RPMI7951 (cell line): ENCODE measurements around the gene TMOD3. TPM values are rescaled to one million over a fixed set of nuclear protein-coding genes. Genes with fewer than 3 reads are reported as not detected.
"Not testable (repeated sequence)": the region's sequence is repeated elsewhere in the genome, so short reads cannot be mapped to it uniquely, and the experiment has no call there.

Source experiments
- DNase-seq: peaks from one replicate; pipeline ENCODE4 v3.0.0-alpha.2; 2012; ENCODE audit warnings: low read depth
- total RNA-seq: library from RNA; depleted of rRNA; stranded (reverse); fragments of >200 nt; shearing (Covaris generic); gene quantifications from 2 replicates; pipeline ENCODE4 v1.2.3, GENCODE V29; 2014

TMOD3 gene
- total RNA-seq, 1 experiment from 2014 or later, result 63.9 TPM

DNA sequence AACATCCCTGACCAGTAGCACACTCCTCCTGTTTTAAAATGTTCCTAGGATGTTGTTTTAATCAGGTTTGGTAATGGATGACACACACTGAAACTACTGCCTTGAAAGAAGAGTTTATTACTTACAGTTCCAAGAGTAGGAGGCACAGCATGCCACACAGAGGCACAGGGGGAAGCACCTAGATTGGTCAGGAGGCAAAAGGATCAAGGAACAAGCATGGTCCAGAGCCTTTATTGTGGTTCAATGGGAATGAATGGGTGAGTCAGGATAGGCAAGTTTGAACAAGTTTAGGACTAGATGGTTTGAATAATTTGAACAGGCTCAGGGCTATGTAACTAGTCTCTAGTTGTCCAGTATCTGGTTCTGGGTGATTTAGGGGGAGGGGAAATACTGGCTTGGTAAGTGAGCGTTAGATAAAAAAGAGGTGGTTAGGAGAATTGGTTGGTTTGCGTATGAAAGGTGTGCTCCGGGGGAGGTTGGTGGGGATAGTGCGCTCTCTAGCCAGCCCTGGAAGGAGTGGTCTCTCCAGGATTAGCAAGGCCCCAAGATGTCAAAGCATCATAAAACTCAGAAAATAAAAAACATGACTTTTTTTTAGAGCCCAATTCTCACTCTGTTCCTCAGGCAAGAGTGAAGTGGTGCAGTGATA lies 35.1 kb downstream of the TMOD3 start:
- peak; percentile 17 for DNase-seq

DNA sequence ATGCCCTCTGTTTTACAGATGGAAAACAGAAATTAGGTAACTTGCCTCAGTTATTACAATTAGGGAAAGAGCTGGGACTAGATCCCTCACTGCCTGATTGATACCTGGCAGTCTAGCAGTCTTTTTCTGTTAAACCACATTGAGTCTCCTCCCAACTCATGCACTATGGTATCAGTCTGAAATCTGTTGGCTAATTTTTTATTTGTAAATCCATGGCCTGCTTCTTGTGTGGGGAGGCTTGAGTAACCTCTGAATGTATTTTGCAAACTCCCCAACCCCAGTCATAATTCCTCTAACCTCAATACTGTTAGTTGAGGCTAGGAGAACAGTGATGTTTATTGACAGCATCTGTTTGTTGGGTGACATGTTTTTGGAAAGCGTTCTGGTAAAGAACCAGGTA lies 35.9 kb downstream of the TMOD3 start:
- DNase-seq, result no peak

DNA sequence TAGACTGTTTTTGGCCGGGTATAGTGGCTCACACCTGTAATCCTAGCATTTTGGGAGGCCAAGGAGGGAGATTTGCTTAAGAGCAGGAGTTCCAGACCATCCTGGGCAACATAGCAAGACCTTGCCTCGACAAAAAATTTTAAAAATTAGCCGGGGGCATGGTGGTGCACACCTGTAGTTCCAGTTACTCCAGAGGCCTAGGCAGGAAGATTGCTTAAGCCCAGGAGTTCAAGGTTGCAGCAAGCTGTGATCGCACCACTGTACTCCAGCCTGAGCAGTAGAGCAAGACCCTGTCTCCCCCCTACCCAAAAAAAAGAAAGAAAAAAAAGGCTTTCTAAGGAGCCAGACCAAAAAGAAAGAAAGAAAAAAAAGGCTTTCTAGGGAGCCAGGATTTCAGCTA lies 36.7 kb downstream of the TMOD3 start:
- DNase-seq, result no peak

DNA sequence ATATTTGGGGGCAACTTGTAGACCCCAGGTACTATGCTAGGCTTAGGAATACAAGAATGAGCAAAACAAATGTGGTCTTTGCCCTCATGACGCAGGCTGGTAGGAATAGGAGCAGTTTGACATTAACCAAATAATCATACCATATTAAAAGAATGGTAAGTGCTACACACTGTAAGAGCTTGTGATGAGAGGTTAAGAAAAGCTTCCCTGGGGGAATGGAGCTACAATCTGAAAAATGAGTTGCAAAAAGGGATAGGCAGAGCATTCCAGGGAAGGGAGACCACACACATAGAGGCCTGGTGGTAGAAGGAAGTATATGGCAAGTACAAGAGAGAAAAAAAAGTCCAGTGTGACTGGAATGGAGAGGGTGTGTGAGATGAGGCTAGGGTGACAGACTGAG lies 37.3 kb downstream of the TMOD3 start:
- DNase-seq, result peak; percentile 53

DNA sequence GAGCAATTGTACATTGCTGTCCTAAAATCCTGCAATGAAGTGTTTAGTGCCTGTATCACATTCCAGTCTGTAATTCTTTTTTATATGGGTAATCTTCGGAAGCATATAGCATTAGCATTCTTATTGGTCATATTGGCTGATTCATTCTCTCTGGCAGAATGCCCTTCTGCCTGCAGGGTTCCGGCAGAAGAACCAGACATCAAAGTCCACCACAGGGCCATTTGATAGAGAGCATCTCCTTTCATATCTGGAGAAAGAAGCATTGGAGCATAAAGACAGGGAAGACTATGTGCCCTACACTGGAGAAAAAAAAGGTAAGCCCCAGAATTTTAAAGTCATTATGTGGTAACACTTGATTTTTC lies 39.6 kb downstream of the TMOD3 start:
- DNase-seq, result peak; percentile 98

DNA sequence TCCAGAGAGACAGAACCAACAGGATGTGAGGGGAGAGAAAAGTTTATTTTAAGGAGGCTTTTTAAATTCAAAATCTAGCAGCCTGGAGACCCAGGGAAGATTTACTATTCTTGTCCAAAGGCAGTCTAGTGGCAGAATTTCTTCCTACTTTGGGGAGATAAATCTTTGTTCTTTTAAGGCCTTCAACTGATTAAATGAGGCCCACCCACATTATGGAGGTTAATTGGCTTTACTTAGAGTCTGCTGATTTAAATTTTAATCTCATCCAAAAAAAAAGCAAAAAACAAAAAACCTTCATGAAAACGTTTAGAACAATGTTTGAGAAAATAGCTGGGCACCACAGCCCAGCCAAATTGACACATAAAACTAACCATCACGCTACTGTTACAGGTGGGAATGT lies 41.3 kb downstream of the TMOD3 start:
- DNase-seq, result no peak

DNA sequence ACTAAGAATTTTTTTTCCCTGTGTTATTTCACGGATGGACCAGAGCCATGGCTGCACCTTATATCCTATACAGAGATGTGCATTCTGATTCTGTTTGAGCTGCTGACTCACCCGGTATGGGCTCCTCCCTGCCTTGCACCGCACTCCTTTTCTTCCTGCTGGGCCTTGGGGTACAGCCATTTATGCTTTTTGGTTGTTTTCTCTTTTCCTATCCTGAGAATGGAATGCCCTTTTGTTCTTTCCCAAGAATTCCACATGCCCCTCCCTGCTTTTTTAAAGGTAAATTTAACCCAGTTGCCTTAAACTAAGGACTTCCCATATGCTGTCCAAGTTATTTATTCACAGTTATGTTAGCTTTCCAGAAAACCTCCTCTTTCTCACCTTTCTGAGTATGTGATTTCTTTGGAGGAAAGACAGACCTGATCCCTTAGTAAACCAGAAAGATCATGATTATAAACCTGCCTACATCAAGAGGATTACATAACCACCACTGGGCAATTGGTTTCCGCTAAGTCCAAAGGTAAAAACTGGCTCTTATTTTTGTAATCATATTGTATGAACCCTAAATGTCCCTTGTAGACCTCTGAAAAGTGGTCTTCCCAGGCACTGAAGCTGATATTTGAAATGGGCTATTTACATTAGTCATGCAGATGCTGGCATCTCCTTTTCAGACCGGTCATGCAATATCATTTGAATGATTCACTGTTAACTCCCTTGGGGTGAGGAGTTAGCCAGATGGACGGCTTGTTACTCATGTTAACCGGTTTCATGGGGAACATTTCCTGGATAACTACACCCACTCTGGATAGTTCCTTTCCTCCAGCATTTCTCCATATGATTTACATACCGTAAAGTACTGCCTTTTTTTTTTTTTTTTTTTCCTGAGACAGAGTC lies 45.5 kb downstream of the TMOD3 start:
- DNase-seq, result peak; percentile 98

DNA sequence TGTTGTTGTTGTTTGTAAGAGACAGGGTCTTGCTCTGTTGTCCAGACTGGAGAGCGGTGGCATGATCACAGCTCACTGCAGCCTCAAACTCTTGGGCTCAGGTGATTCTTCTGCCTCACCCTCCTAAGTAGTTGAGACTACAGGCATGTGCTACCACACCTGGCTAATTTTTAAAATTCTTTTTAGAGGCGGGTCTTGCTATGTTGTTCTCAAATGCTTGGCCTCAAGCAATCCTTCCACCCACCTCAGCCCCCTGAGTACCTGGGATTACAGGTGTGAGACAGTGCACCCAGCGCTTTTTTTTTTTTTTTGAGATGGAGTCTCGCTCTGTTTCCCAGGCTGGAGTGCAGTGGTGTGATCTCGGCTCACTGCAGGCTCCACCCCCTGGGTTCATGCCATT lies 46.7 kb downstream of the TMOD3 start:
- DNase-seq, result no peak

DNA sequence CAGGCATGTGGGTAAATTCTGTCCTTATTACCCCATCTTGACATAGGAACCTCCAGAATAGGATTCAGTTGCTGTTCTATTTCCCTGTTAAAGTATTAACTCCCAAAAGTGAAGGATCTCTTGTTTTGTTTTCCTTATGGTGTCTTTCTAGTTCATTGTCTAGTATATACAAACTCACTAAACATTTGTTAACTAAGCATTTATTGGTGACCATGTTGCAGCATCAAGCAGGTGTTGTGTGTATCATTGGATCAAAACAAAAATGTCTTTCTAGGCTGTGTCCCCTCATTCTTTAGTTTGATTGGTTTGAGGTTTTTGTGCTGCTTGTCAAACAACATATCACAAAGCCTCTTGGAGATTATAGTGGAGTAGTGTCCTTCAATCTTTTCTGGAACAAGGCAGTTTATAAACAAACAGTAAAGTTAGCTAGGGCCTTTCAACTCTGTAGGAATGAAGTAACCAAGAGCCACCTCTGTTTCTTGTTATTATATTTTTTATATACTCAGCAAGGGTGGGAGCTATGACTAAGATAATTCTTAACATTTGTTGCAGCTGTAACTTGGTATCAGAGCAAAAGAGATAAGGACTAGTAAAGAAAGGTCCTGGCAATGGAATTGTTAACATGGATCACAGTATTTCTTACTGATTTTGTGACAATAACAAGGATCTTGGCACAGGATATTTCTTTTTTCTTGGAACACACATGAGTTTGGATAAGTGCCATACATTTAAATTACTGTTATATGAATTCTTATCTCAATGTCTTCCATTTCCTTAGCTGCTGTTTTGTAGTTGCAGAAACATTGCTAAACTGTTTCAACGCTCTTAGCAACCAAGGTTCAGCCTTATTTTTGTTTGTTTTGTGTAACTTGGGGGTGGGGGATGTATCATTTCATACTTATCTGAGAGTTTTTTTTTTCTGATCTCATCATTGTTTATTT lies 49.3 kb downstream of the TMOD3 start:
- DNase-seq, result peak; percentile 49

DNA sequence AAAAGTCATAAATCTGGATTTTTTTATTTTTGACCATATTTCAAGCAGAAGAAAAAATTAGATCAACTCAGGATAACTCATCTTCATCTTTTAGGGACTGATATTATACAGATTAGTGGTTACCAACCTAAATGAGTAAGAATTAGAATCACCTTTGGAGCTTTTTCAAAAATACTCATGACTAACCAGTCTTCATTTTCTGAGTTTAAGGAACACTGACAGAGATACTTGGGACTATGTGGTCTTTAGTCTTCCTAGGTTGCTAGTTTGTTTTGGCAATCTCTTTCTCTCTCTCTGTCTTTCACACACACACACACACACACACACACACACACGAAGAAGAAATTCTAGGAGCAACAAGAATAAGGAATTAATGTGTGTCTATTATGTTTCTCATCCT lies 50.1 kb downstream of the TMOD3 start:
- peak; percentile 61 for DNase-seq

DNA sequence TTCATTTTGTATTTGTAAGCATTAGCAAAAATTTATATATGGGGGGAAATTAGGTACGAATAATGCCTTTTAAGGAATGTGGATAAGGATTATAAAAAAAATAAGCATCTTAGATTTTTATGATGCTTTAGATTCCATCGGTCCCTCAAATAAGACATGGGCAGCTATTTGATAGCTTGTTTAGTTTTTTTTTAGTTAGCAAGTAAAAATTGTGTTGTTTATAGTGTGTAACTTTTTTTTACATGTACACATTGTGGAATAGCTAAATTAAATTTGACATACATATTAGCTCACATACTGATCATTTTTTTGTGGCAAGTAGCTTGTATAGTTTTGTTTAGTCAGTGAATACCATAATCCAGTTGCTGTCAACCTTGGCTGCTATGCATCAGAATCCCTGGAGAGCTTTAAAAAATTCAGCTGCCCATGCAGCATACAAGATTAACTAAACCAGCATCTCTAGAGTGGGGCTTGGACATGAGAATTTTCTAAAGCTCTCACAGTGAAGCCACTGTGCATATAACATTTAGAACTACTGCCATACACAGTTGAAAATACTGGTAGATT lies 53.9 kb downstream of the TMOD3 start:
- DNase-seq, result no peak

DNA sequence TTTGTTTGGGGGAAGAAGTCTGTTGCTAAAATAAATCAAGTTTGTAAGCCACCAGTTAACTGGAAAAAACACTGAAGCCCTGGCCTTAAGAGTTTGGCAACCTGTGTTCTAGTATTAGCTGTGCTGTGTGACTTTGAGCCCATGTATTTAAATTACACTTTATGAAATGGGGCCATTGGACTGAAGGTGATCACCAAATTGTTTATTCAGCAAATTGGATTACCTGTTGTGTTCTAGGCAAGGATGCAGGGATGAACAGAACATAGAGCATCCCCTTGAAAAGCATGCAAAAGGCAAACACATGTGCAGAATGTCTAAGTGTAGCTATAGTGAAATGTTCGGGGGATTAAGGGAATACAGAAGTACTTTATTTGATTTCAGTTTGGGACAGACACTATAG lies 54.6 kb downstream of the TMOD3 start:
- DNase-seq, result no peak

DNA sequence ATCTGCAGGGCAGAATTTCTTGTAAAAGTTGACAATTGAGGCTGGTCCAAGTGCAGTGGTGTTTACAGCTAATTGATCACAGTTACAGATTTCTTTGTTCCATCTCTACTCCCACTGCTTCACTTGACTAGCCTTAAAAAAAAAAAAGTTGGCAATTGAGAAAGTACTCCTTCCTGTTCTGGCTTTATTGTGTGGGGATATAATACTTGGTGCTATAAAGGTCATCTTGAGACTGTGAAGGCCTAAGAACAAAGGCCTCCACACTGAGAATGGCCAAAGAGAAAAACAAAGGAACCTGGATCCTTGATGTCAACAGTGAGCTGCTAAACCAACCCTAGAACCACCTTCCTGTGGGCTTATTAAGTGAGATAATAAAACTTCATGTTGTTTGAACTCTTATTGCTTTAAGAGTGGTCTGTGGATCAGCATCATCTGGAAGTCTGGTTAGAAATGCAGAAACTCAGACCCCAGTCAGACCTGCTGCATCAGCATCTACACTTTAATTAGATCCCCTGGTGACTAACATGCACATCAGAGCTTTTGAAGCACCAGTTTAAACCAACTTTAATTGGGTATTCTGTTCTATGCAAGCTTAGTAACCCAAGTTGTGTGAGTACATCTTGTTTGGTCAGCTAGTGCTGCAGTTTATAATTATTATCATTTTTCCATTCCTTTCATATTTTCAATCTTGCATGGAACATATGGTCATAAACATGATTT lies 55.2 kb downstream of the TMOD3 start:
- DNase-seq, result peak; percentile 38

DNA sequence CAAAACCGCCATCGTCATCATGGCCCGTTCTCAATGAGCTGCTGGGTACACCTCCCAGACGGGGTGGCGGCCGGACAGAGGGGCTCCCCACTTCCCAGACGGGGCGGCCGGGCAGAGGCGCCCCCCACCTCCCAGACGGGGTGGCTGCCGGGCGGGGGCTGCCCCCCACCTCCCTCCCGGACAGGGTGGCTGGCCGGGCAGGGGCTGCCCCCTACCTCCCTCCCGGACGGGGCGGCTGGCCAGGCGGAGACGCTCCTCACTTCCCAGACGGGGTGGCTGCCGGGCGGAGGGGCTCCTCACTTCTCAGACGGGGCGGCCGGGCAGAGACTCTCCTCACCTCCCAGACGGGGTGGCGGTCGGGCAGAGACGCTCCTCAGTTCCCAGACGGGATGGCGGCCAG lies 56.3 kb downstream of the TMOD3 start:
- DNase-seq, result not testable (repeated sequence)

DNA sequence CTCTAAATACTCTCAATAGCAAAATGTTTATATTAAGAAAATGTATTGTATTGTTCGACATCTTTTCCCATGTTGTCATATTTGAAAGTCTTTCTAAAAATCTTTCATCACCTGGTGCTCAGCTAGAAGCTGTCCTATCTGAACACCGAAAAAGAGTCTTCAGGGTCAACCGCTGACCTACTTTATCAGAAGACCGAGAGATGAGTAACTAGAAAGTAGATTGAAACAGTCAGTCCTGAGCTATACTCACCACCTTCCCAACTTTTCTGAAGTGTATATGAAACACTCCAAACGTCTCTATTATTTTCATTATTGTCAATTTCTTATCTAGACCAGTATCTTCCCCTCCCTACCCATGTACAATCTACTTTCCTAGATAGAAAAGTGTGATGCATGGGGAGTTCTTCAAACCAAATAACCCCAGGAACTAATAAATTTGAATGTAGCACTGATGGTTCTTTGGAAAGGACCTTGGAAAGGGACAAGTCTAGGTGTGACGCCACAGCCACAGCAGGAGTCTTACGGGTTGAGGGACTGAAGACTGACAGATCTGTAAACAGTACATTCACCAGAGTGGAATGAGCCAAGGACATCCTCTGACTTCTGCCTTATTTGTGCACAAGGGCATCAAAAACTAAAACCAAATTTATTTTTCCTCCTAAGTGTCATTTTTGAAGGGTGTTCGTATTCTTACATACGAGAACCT lies 58.6 kb downstream of the TMOD3 start:
- no peak for DNase-seq

DNA sequence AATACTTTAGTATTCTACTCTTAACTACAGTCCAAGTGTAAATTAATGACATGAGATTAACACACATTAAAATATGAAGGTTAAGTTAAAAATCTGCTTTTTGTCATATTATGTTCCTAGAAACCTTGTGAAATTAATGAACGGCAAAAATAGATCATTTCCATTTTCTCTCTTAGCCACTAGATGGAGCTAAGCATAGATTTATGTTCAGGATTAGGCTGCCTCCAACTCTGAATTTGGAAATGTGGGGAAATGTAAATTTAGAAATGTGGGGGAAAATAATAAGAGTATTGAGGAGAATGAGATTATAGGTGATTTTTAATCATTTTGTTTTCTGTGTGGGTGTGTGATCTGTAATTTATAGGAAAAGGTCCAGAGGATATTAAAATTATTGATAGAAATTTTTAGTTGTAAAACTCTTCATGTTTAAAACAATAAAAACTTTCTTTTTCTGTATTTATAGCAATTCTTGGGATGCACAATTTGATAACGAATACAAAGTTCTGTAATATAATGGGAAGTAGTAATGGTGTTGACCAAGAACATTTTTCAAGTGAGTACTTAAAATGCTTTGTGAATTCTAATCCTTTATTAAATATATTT lies 59.2 kb downstream of the TMOD3 start:
- peak; percentile 31 for DNase-seq

DNA sequence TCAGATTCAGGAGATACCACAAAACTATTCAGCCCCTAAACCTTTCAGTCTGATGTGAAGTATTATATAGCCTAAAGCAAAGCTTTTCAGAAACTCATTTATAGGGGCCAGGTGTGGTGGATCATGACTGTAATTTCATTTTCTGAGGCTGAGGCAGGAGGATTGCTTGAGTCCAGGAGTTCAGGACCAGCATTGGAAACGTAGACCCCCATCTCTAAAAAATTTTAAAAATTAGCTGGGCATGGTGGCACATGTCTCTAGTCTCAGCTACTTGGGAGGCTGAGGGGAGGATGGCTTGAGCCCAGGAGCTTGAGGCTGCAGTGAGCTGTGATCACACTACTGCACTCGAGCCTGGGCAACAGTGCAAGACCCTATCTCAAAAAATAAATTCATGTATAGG lies 60.0 kb downstream of the TMOD3 start:
- no peak for DNase-seq

DNA sequence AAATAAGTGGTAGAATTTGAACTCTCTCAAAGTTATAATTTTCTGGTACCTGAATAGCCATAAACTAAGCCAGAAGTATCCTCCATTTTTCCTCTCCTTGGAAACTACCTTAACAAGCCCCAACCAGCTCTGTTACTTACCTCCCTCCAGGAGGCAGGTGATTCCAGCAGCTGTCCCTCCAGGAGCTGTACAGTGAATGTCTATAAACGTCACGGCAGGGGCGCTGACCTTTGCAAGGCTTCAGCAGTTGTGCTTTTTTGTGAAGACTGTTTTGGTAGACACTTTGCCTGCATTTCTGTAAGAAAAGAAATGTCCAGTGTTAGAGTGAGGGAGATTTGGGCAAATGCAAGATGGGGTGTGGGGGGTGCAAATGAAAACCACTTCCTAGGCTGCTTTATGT lies 75.0 kb downstream of the TMOD3 start:
- no peak for DNase-seq

DNA sequence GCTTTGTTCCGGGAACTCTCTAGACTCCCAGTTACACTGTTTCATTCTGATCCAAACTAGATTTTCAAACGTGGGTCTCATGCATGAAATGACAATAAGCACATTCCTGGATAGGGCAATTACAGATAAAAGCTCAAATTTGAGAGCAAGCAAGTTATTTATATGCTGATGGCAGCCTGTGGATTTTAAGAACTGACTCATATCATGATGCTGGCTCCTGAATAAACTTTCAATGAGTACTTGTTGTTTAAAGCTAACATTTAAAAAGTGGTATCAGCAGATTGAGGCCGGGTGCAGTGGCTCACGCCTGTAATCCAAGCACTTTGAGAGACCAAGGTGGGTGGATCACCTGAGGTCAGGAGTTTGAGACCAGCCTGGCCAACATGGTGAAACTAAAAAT lies 75.5 kb downstream of the TMOD3 start:
- no peak for DNase-seq
